Natural killer cell treated with Interleukin-12 subunit alpha and Interleukin-12 subunit beta and Interleukin-15 and Interleukin-18, amount 100 ng/mL, for 72 hours (primary cell): ENCODE results near the gene LONP1. TPM values are rescaled to one million over a fixed set of nuclear protein-coding genes. Genes with fewer than 3 reads are reported as not detected.
A peak's percentile ranks its signal among the peaks of the same experiment; 100 is the strongest.
"Not testable (repeated sequence)": the region's sequence is repeated elsewhere in the genome, so short reads cannot be mapped to it uniquely, and the experiment has no call there.

Source experiments
- ATAC-seq, 2 donors: fragments of 150-1000 bp; cut with Tn5 transposase in 1 of 2; sonication (Bioruptor Pico), chemical (Tn5 transposase) in 1 of 2; 2 replicates each; pipeline ENCODE4 v1.10.0; 2021
- DNase-seq: peaks from one replicate; pipeline ENCODE4 v3.0.0; 2022; ENCODE audit warnings: low spot score
- H3K27ac Mint-ChIP-seq, 2 donors: 1 replicate in 1 of 2; 2 replicates in 1 of 2; pipeline ENCODE4 v1.8.0; 2022; ENCODE audit warnings: mixed read lengths in 2 of 2, mild to moderate bottlenecking in 1 of 2, moderate library complexity in 1 of 2
- H3K27me3 Mint-ChIP-seq, 2 donors: 1 replicate in 1 of 2; 2 replicates in 1 of 2; pipeline ENCODE4 v1.8.0; 2022; ENCODE audit warnings: mixed read lengths in 2 of 2
- H3K36me3 Mint-ChIP-seq: one replicate; pipeline ENCODE4 v1.8.0; 2022; ENCODE audit warnings: mixed read lengths
- H3K4me1 Mint-ChIP-seq, 2 donors: 1 replicate in 1 of 2; 2 replicates in 1 of 2; pipeline ENCODE4 v1.8.0; 2022; ENCODE audit warnings: low read depth in 2 of 2, mixed read lengths in 2 of 2, mild to moderate bottlenecking in 1 of 2
- H3K4me3 Mint-ChIP-seq: one replicate; pipeline ENCODE4 v1.8.0; 2022; ENCODE audit warnings: mixed read lengths
- H3K9me3 Mint-ChIP-seq: 2 replicates; pipeline ENCODE4 v1.8.0; 2022; ENCODE audit warnings: mixed read lengths
- total RNA-seq, 2 donors: library from RNA; stranded (reverse); gene quantifications; one replicate each; pipeline ENCODE4 v1.2.3, GENCODE V29; 2022

The LONP1 gene
- 100 to 1,000 TPM; 151 to 267 TPM for total RNA-seq

DNA sequence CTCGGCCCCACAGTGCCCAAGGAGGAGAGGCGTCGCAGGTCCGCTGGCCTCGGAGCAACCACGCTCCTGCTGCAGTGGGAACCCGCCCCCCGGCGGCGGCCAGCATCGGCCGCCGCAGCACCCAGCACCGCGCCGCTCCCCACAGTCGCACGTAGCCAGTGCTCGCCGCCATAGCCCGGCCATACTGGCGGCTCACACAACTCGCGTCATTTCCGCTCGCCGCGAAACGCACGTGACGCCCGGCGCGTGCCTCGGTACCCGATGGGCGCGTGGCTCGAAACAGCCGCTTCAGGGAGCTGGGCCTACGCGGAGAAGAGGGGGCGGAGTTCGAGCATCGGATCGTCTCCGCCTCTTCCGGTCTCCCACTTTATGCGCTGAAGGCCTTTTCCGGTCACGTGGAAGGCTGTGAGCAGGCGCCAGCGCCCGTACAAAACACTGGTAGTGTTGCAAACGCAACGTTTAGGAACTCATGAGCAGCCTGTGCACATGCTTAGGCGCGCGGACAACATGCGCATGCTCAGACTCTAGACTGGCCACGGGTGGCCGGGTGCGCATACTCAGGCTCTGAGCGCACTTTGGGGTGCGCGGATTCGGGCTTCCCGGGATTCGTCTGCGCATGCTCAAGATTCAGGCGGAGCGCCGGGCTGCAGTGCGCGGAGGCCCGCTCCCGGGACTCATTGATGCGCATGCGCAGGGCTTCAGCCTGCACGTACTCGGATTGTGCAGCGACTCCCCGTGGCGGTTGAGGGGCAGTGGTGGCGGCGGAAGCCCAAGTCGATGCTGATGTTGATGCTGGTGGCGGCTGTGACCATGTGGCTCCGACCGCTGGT is at the start of gene LONP1, which contains the start of gene CATSPERD:
LONP1 (minus strand) TSS at position 186 of the 830 bp plus-strand sequence; CDS start at position 172, 14 bp downstream.
CATSPERD (plus strand) TSS at position 677 of the 830 bp plus-strand sequence; CDS start at position 778, 101 bp downstream.
- H3K4me3 Mint-ChIP-seq, result peak within 1 kb of the TSS; percentile 93
- H3K4me1 Mint-ChIP-seq, result peaks cover 21 to 25% of the 10 kb centered on the region in 2 donors
- peak; percentile 93 to 95 for ATAC-seq
- H3K27ac Mint-ChIP-seq, result peak within 1 kb of the TSS; percentile 98 to 100
- H3K27me3 Mint-ChIP-seq, result peaks cover 0 to 3% of the 10 kb centered on the region in 2 donors
- no peaks in the 10 kb centered on the region for H3K9me3 Mint-ChIP-seq
- peak; percentile 99 for DNase-seq
- H3K36me3 Mint-ChIP-seq, result no peaks in the 10 kb centered on the region

DNA sequence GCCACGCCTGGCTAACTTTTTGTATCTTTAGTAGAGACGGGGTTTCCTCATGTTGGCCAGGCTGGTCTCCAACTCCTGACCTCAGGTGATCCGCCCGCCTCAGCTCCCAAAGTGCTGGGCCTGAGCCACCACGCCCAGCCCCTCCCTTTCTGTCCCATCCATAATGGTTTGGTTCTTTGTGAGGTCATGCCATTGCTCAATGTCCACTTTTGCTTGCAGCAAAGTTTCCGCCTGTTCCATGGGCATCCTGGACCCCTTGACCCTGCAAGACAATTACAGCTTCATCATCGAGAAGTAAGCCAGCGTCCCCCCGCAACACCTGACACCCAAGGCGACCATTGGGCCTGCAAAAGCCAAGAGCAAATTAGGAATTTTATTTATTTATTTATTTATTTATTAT is 48.0 kb upstream of the LONP1 start:
- ATAC-seq, result no peak
- Mint-ChIP-seq H3K4me3 (no peak overlapping the region), H3K36me3 (no peaks in the 10 kb centered on the region), H3K9me3 (no peaks in the 10 kb centered on the region), H3K27ac (no peak overlapping the region), H3K27me3 (peaks cover 2% of the 10 kb centered on the region in 2 donors), H3K4me1 (no peaks in the 10 kb centered on the region)
- no peak for DNase-seq

GRCh38 chr19:5765220-5765619 is 45.3 kb upstream of the LONP1 start:
- no peaks in the 10 kb centered on the region for H3K4me1 Mint-ChIP-seq
- no peaks in the 10 kb centered on the region for H3K36me3 Mint-ChIP-seq
- no peaks in the 10 kb centered on the region for H3K9me3 Mint-ChIP-seq
- no peak overlapping the region for H3K4me3 Mint-ChIP-seq
- DNase-seq, result no peak
- no peak overlapping the region for H3K27ac Mint-ChIP-seq
- no peak for ATAC-seq
- H3K27me3 Mint-ChIP-seq, result peaks cover 2 to 12% of the 10 kb centered on the region in 2 donors

DNA sequence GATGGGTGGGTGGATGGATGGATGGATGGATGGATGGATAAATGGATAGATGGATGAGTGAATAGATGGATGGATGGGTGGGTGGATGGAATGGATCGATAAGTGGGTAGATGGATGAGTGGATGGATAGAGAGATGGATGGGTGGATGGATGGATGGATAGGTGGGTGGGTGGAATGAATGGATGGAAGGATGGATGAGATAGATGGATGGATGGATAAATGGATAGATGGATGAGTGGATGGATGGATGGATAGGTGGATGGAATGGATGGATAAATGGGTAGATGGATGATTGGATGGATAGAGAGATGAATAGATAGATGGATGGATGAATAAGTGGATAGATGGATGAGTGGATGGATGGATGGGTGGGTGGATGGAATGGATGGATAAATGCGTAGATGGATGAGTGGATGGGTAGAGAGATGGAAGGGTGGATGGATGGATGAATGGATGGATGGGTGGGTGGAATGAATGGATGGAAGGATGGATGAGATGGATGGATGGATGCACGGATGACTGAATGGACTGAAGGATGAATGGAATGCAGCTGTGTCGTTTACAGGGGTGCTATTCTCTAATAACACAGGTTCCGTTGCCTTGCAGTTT is 42.8 kb upstream of the LONP1 start:
- peaks cover 2 to 12% of the 10 kb centered on the region in 2 donors for H3K27me3 Mint-ChIP-seq
- H3K4me1 Mint-ChIP-seq, result no peaks in the 10 kb centered on the region
- H3K27ac Mint-ChIP-seq, result no peak overlapping the region
- no peaks in the 10 kb centered on the region for H3K36me3 Mint-ChIP-seq
- DNase-seq, result no peak
- ATAC-seq, result no peak
- H3K4me3 Mint-ChIP-seq, result no peak overlapping the region
- H3K9me3 Mint-ChIP-seq, result no peaks in the 10 kb centered on the region

DNA sequence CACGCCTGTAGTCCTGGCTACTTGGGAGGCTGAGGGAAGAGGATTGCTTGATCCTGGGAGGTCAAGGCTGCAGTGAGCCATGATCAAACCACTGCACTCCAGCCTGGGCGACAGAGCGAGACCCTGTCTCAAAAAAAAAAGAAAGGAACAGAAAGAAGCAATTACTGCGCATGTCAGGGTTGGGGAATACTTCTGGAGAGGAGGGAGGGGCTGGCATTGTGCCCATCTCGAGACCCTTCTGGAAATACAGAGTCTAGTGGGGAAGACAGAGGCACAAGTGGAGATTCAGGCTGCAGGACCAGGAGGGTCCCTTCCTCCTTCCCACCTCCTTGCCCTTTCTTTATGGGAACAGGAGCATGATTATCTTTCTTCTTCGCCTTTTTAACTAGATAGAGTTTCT is 33.8 kb upstream of the LONP1 start:
- H3K9me3 Mint-ChIP-seq, result no peaks in the 10 kb centered on the region
- H3K36me3 Mint-ChIP-seq, result no peaks in the 10 kb centered on the region
- no peak for DNase-seq
- no peaks in the 10 kb centered on the region for H3K27me3 Mint-ChIP-seq
- ATAC-seq, result no peak
- H3K27ac Mint-ChIP-seq, result no peak overlapping the region
- no peak overlapping the region for H3K4me3 Mint-ChIP-seq
- no peaks in the 10 kb centered on the region for H3K4me1 Mint-ChIP-seq

- no peaks in the 10 kb centered on the region for H3K9me3 Mint-ChIP-seq
- no peaks in the 10 kb centered on the region for H3K4me1 Mint-ChIP-seq
- no peak overlapping the region for H3K4me3 Mint-ChIP-seq
- no peaks in the 10 kb centered on the region for H3K36me3 Mint-ChIP-seq
- no peak overlapping the region for H3K27ac Mint-ChIP-seq
- no peaks in the 10 kb centered on the region for H3K27me3 Mint-ChIP-seq
- DNase-seq (no peak), ATAC-seq (no peak)
These were observed 31.8 kb upstream of the LONP1 start for GRCh38 chr19:5751709-5752108.

DNA sequence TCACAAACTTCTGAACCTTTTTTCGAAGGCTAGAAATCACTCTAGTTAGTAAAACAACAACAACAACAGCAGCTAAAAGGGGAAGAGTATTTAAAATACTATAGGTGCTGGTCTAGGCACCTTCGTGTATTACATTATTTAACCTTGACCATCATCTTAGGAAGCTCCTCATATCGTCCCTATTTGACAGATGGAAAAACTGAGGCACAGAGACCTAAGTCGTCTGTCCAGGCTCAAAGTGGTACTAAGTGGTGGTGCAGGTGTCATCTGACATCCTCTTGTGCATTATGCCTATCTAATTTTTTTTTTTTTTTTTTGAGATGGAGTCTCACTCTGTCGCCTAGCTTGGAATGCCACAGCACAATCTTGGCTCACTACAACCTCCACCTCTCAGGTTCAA is 29.6 kb upstream of the LONP1 start:
- no peak overlapping the region for H3K4me3 Mint-ChIP-seq
- H3K36me3 Mint-ChIP-seq, result no peaks in the 10 kb centered on the region
- H3K9me3 Mint-ChIP-seq, result no peaks in the 10 kb centered on the region
- H3K27ac Mint-ChIP-seq, result no peak overlapping the region
- no peaks in the 10 kb centered on the region for H3K27me3 Mint-ChIP-seq
- DNase-seq (no peak), ATAC-seq (no peak)
- H3K4me1 Mint-ChIP-seq, result no peaks in the 10 kb centered on the region

- H3K4me1 Mint-ChIP-seq, H3K27ac Mint-ChIP-seq: not testable (repeated sequence)
These were observed 29.0 kb upstream of the LONP1 start for GRCh38 chr19:5748920-5749319.

DNA sequence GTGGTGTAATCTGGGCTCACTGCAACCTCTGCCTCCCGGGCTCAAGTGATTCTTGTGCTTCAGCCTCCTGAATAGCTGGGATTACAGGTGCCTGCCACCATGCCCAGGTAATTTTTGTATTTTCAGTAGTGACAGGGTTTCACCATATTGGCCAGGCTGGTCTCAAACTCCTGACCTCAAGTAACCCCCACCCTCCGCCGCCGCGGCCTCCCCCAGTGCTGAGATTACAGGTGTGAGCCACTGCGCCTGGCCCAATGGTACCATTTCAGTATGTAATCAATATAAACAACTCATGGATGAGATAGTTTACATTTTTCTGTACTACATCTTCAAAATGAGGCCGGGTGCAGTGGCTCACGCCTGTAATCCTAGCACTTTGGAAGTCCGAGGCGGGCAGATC is 25.1 kb upstream of the LONP1 start:
- ATAC-seq, H3K36me3 Mint-ChIP-seq, H3K4me1 Mint-ChIP-seq, H3K27me3 Mint-ChIP-seq, H3K27ac Mint-ChIP-seq, H3K4me3 Mint-ChIP-seq, DNase-seq, H3K9me3 Mint-ChIP-seq: not testable (repeated sequence)

More at GRCh38 chr19:5748920-5749319, 29.0 kb upstream of the LONP1 start:
- not testable (repeated sequence) for DNase-seq, H3K36me3 Mint-ChIP-seq, ATAC-seq, H3K4me3 Mint-ChIP-seq, H3K9me3 Mint-ChIP-seq, H3K27me3 Mint-ChIP-seq

DNA sequence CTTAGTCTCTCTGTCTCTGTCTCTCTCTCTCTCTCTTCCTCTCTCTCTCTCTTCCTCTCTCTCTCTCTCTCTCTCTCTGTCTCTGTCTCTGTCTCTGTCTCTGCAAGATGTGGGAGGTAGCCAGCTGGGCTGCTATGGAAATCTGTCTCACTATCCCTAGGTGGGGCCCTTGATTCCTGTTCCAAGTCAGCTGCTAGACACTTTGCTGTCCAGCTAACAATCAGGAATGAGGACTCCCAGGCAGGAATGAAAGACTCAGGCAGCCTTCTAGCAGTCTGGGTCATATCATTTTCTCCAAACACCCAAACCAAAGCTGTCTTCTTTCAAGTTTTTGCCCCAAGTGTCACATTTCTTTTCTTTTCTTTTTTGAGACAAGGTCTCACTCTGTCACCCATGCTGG is 23.7 kb upstream of the LONP1 start:
- Mint-ChIP-seq H3K4me3 (no peak overlapping the region), H3K9me3 (no peaks in the 10 kb centered on the region), H3K27ac (no peak overlapping the region), H3K27me3 (peaks cover 5 to 6% of the 10 kb centered on the region in 2 donors), H3K36me3 (no peaks in the 10 kb centered on the region), H3K4me1 (no peaks in the 10 kb centered on the region)
- ATAC-seq (no peak), DNase-seq (no peak)

- no peak for ATAC-seq
- no peak overlapping the region for H3K27ac Mint-ChIP-seq
These were observed 22.1 kb upstream of the LONP1 start for GRCh38 chr19:5742051-5742450.

GRCh38 chr19:5738423-5738822 is 18.5 kb upstream of the LONP1 start:
- no peak for DNase-seq
- H3K4me3 Mint-ChIP-seq, result no peak overlapping the region
- no peaks in the 10 kb centered on the region for H3K9me3 Mint-ChIP-seq
- H3K4me1 Mint-ChIP-seq, result no peaks in the 10 kb centered on the region
- no peaks in the 10 kb centered on the region for H3K36me3 Mint-ChIP-seq
- no peak overlapping the region for H3K27ac Mint-ChIP-seq
- ATAC-seq, result no peak
- peaks cover 1 to 5% of the 10 kb centered on the region in 2 donors for H3K27me3 Mint-ChIP-seq

More at GRCh38 chr19:5742051-5742450, 22.1 kb upstream of the LONP1 start:
- no peaks in the 10 kb centered on the region for H3K4me1 Mint-ChIP-seq
- no peak for DNase-seq
- no peaks in the 10 kb centered on the region for H3K36me3 Mint-ChIP-seq
- peaks cover 5 to 6% of the 10 kb centered on the region in 2 donors for H3K27me3 Mint-ChIP-seq
- H3K9me3 Mint-ChIP-seq, result no peaks in the 10 kb centered on the region
- H3K4me3 Mint-ChIP-seq, result no peak overlapping the region

GRCh38 chr19:5733172-5733571 is 13.2 kb upstream of the LONP1 start:
- H3K27ac Mint-ChIP-seq, result peak overlapping the region in 1 of 2 donors; percentile 22
- not testable (repeated sequence) for ATAC-seq, H3K9me3 Mint-ChIP-seq, DNase-seq, H3K27me3 Mint-ChIP-seq, H3K4me1 Mint-ChIP-seq, H3K4me3 Mint-ChIP-seq, H3K36me3 Mint-ChIP-seq

GRCh38 chr19:5727453-5728050 is 7.6 kb upstream of the LONP1 start:
- H3K27ac Mint-ChIP-seq, result no peak overlapping the region
- H3K4me1 Mint-ChIP-seq, result no peaks in the 10 kb centered on the region
- no peak for ATAC-seq
- no peak for DNase-seq
- no peak overlapping the region for H3K4me3 Mint-ChIP-seq
- no peaks in the 10 kb centered on the region for H3K36me3 Mint-ChIP-seq
- H3K9me3 Mint-ChIP-seq, result no peaks in the 10 kb centered on the region
- H3K27me3 Mint-ChIP-seq, result peaks cover 0 to 7% of the 10 kb centered on the region in 2 donors
